HL-60 (cell line): Measurements from ENCODE around the gene BLTP2.

Experiments
- DNase-seq, 2 experiments: peaks; one replicate each; pipeline ENCODE4 v3.0.0-alpha.2; 2010 to 2020; ENCODE audit warnings: low read depth in 1 of 2, low spot score in 1 of 2
- H3K27ac ChIP-seq: fragments of 250-450 bp; sonication (Bioruptor Pico); replicated peaks from 2 replicates; pipeline ENCODE4 v1.5.1; 2020; ENCODE audit warnings: mild to moderate bottlenecking, moderate library complexity
- H3K27me3 ChIP-seq: fragments of 250-450 bp; sonication (Bioruptor Pico); 2 replicates; pipeline ENCODE4 v1.5.1; 2021; ENCODE audit warnings: mild to moderate bottlenecking, moderate library complexity; ENCODE audit not compliant: insufficient read depth, poor library complexity, severe bottlenecking
- H3K4me3 ChIP-seq: replicated peaks from 2 replicates; pipeline ENCODE4 v1.5.1; 2011; ENCODE audit warnings: mild to moderate bottlenecking, control low read depth, low read length; ENCODE audit not compliant: insufficient read depth
- CTCF ChIP-seq: IDR thresholded peaks from one replicate; pipeline ENCODE4 v1.5.1; 2011; ENCODE audit warnings: low read length, control low read depth, inconsistent platforms; ENCODE audit not compliant: insufficient read depth
- GABPA ChIP-seq: IDR thresholded peaks from 2 replicates; pipeline ENCODE4 v1.6.1; 2012; ENCODE audit warnings: low read depth
- POLR2AphosphoS5 ChIP-seq: IDR thresholded peaks from 2 replicates; pipeline ENCODE4 v1.6.1; 2012; ENCODE audit warnings: low read depth
- REST ChIP-seq: IDR thresholded peaks from 2 replicates; pipeline ENCODE4 v1.6.1; 2012; ENCODE audit warnings: low read depth; ENCODE audit not compliant: insufficient replicate concordance
- SPI1 ChIP-seq: IDR thresholded peaks from 2 replicates; pipeline ENCODE4 v1.6.1; 2012; ENCODE audit warnings: low read depth, mild to moderate bottlenecking, borderline replicate concordance

Gene BLTP2

GRCh38 chr17:28626818-28627217 is 18.1 kb downstream of the BLTP2 start:
- no peak overlapping the region for H3K27ac ChIP-seq
- TF ChIP-seq CTCF: no peak
- TF ChIP-seq POLR2AphosphoS5: no peak
- no peak for TF ChIP-seq GABPA
- TF ChIP-seq SPI1: no peak
- TF ChIP-seq REST: no peak
- no peak for DNase-seq
- H3K27me3 ChIP-seq: no peaks in the 10 kb centered on the region
- no peak overlapping the region for H3K4me3 ChIP-seq

- DNase-seq: no peak
- Histone ChIP-seq H3K27me3 (no peaks in the 10 kb centered on the region), H3K4me3 (no peak overlapping the region), H3K27ac (no peak overlapping the region)
- TF ChIP-seq POLR2AphosphoS5 (no peak), SPI1 (no peak), REST (no peak), CTCF (no peak), GABPA (no peak)
These were observed 20.8 kb downstream of the BLTP2 start for GRCh38 chr17:28624148-28624547.

GRCh38 chr17:28623696-28624095 is 21.3 kb downstream of the BLTP2 start:
- no peak for DNase-seq
- no peaks in the 10 kb centered on the region for H3K27me3 ChIP-seq
- no peak overlapping the region for H3K27ac ChIP-seq
- TF ChIP-seq SPI1 (no peak), POLR2AphosphoS5 (no peak), GABPA (no peak), REST (no peak), CTCF (no peak)
- no peak overlapping the region for H3K4me3 ChIP-seq
